H1 (cell line): ENCODE measurements around the gene GRIA1.
A peak's percentile ranks its signal among the peaks of the same experiment; 100 is the strongest.

ENCODE experiments used
- CEBPB ChIP-seq: IDR thresholded peaks from 2 replicates; pipeline ENCODE4 v1.6.1; 2012; ENCODE audit warnings: low read depth, low read length
- HDAC2 ChIP-seq, 2 experiments: fragments of 300-600 bp in 1 of 2; sonication (generic) in 1 of 2; IDR thresholded peaks; 2 replicates each; pipeline ENCODE4 v1.6.1; 2011 to 2012; ENCODE audit warnings: low read depth in 2 of 2, low read length in 2 of 2, mild to moderate bottlenecking in 2 of 2, moderate library complexity in 2 of 2, borderline replicate concordance in 1 of 2, inconsistent platforms in 1 of 2
- POLR2A ChIP-seq, 2 experiments: IDR thresholded peaks; 1 replicate in 1 of 2; 2 replicates in 1 of 2; pipeline ENCODE4 v1.6.1; 2011; ENCODE audit warnings: low read depth in 2 of 2, low read length in 2 of 2, mild to moderate bottlenecking in 2 of 2; ENCODE audit errors: control extremely low read depth in 1 of 2
- POLR2AphosphoS5 ChIP-seq: IDR thresholded peaks from 2 replicates; pipeline ENCODE4 v1.6.1; 2011; ENCODE audit warnings: low read depth, low read length
- RAD21 ChIP-seq, 2 experiments: IDR thresholded peaks in 1 of 2; conservative IDR thresholded peaks in 1 of 2; 2 replicates each; pipeline ENCODE4 v1.6.1; 2011; ENCODE audit warnings: low read depth in 2 of 2, low read length in 2 of 2, improper control_type of control experiment in 1 of 2, inconsistent platforms in 1 of 2, mild to moderate bottlenecking in 1 of 2, moderate library complexity in 1 of 2
- TAF1 ChIP-seq: IDR thresholded peaks from 2 replicates; pipeline ENCODE4 v1.6.1; 2011; ENCODE audit warnings: mild to moderate bottlenecking, low read depth, low read length
- TBP ChIP-seq: IDR thresholded peaks from 2 replicates; pipeline ENCODE4 v1.6.1; 2011; ENCODE audit warnings: low read depth, low read length, improper control_type of control experiment
- TF ChIP-seq, protein P1 (sequence below), 3 experiments: IDR thresholded peaks; 1 replicate in 2 of 3; 2 replicates in 1 of 3; pipeline versions ENCODE4 v1.5.1 to v1.6.1; 2011; ENCODE audit warnings: low read length in 3 of 3, mild to moderate bottlenecking in 3 of 3, inconsistent platforms in 2 of 3, low read depth in 1 of 3, moderate library complexity in 1 of 3; ENCODE audit not compliant: insufficient read depth in 1 of 3; ENCODE audit errors: control extremely low read depth in 1 of 3

DNA sequence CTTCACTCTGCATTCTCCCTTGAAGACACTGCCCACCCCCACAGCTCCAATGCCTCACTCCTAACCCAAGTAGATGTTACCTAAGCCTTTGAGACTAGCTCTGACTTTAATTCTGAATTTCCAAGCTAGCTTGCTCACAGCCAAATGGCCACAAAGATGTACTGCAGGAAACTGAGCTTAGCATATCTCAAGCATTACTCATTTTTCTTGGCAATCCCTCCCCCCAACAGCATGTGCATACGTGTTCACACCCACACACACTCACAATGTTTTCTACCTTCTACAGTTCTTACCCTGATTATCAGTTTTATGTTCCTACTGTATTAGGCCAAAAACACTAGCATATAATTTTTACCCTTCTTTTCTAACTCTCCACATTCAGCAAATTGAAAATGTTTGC is 13.7 kb upstream of the GRIA1 start:
- TF ChIP-seq POLR2AphosphoS5 (no peak), HDAC2 (IDR thresholded peaks at IDR 0.05; ENCODE audit: borderline replicate concordance in 1 of 2, low read depth in 2 of 2, low read length in 2 of 2) (no peak), RAD21 (IDR thresholded peaks at IDR 0.05 in 1 of 2, conservative IDR thresholded peaks at IDR 0.05 in 1 of 2; ENCODE audit: low read depth in 2 of 2, low read length in 2 of 2) (peak; percentile 23 to 38; a peak in 2 of 4 replicates), POLR2A (IDR thresholded peaks at IDR 0.05; ENCODE audit: control extremely low read depth in 1 of 2, low read depth in 2 of 2, low read length in 2 of 2) (no peak), TAF1 (no peak), CEBPB (no peak), TBP (no peak)
- TF ChIP-seq, protein P1, sequence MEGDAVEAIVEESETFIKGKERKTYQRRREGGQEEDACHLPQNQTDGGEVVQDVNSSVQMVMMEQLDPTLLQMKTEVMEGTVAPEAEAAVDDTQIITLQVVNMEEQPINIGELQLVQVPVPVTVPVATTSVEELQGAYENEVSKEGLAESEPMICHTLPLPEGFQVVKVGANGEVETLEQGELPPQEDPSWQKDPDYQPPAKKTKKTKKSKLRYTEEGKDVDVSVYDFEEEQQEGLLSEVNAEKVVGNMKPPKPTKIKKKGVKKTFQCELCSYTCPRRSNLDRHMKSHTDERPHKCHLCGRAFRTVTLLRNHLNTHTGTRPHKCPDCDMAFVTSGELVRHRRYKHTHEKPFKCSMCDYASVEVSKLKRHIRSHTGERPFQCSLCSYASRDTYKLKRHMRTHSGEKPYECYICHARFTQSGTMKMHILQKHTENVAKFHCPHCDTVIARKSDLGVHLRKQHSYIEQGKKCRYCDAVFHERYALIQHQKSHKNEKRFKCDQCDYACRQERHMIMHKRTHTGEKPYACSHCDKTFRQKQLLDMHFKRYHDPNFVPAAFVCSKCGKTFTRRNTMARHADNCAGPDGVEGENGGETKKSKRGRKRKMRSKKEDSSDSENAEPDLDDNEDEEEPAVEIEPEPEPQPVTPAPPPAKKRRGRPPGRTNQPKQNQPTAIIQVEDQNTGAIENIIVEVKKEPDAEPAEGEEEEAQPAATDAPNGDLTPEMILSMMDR (IDR thresholded peaks at IDR 0.05; ENCODE audit: control extremely low read depth in 1 of 3, insufficient read depth in 1 of 3, low read depth in 1 of 3, low read length in 3 of 3): peak in 2 of 3 experiments; percentile 12 to 44; a peak in 2 of 4 replicates
